Measurements from ENCODE around the gene FBXL7. TPM values are rescaled to one million over a fixed set of nuclear protein-coding genes. Genes with fewer than 3 reads are reported as not detected.

The FBXL7 gene
- total RNA-seq, 5 donors from 2014 or later (not counting 1 experiment from before 2014, with no cell fraction given): 0.06 to 0.07 TPM; not detected in 3

- Mint-ChIP-seq H3K36me3 (no peaks in the 10 kb centered on the region), H3K27me3 (no peaks in the 10 kb centered on the region), H3K27ac (no peak overlapping the region), H3K4me3 (no peak overlapping the region), H3K4me1 (no peaks in the 10 kb centered on the region), H3K9me3 (peaks cover 0 to 6% (median 3%) of the 10 kb centered on the region in 3 donors)
- H3K36me3 ChIP-seq (ENCODE audit: control insufficient read depth in 2 of 2, extremely low read depth in 1 of 2, insufficient read depth in 1 of 2, low read length in 1 of 2): no peaks in the 10 kb centered on the region
- H3K27me3 ChIP-seq (replicated peaks in 1 of 2; ENCODE audit: control insufficient read depth in 2 of 2, extremely low read depth in 1 of 2, insufficient read depth in 2 of 2, low read length in 1 of 2): no peaks in the 10 kb centered on the region
- POLR2A ChIA-PET: no interaction called here
- H3K4me1 ChIP-seq (ENCODE audit: control insufficient read depth in 1 of 2, extremely low read depth in 1 of 2, insufficient read depth in 2 of 2, low read length in 2 of 2): no peaks in the 10 kb centered on the region
- 100% methylated on average over 1 of the region's 3 CpGs for WGBS (ENCODE audit: insufficient coverage)
- H3K9me3 ChIP-seq: no peaks in the 10 kb centered on the region
- H3K27ac ChIP-seq (ENCODE audit: low read length): no peak overlapping the region
- ATAC-seq (replicated peaks in 1 of 4): no peak
- no peak overlapping the region for H3K4me3 ChIP-seq (ENCODE audit: control insufficient read depth in 1 of 2, extremely low read depth in 1 of 2, low read length in 1 of 2)
- CTCF ChIA-PET: no interaction called here
- DNase-seq: no peak
Observed at GRCh38 chr5:15595929-15596328, 95.9 kb downstream of the FBXL7 start.

GRCh38 chr5:15596936-15597335 is 97.0 kb downstream of the FBXL7 start:
- no peak overlapping the region for H3K4me3 ChIP-seq (ENCODE audit: control insufficient read depth in 1 of 2, extremely low read depth in 1 of 2, low read length in 1 of 2)
- no peaks in the 10 kb centered on the region for H3K27me3 ChIP-seq (replicated peaks in 1 of 2; ENCODE audit: control insufficient read depth in 2 of 2, extremely low read depth in 1 of 2, insufficient read depth in 2 of 2, low read length in 1 of 2)
- peaks cover 0 to 6% (median 3%) of the 10 kb centered on the region in 3 donors for H3K9me3 Mint-ChIP-seq
- H3K4me1 Mint-ChIP-seq: no peaks in the 10 kb centered on the region
- no peaks in the 10 kb centered on the region for H3K27me3 Mint-ChIP-seq
- CTCF ChIA-PET: interaction anchor here in 1 of 2 donors (0.6 kb wide), 2 partner anchors 11 to 361 kb away, joined by 3 to 4 read pairs; no protein-coding TSS in a partner anchor
- ATAC-seq (replicated peaks in 1 of 4): no peak
- no peaks in the 10 kb centered on the region for H3K9me3 ChIP-seq
- no peak overlapping the region for H3K4me3 Mint-ChIP-seq
- no peak overlapping the region for H3K27ac Mint-ChIP-seq
- DNase-seq: no peak
- no peak overlapping the region for H3K27ac ChIP-seq (ENCODE audit: low read length)
- H3K4me1 ChIP-seq (ENCODE audit: control insufficient read depth in 1 of 2, extremely low read depth in 1 of 2, insufficient read depth in 2 of 2, low read length in 2 of 2): no peaks in the 10 kb centered on the region
- POLR2A ChIA-PET: no interaction called here
- no CpG with 5 or more reads among the region's 1 CpG for WGBS (ENCODE audit: insufficient coverage)
- no peaks in the 10 kb centered on the region for H3K36me3 Mint-ChIP-seq
- no peaks in the 10 kb centered on the region for H3K36me3 ChIP-seq (ENCODE audit: control insufficient read depth in 2 of 2, extremely low read depth in 1 of 2, insufficient read depth in 1 of 2, low read length in 1 of 2)

DNA sequence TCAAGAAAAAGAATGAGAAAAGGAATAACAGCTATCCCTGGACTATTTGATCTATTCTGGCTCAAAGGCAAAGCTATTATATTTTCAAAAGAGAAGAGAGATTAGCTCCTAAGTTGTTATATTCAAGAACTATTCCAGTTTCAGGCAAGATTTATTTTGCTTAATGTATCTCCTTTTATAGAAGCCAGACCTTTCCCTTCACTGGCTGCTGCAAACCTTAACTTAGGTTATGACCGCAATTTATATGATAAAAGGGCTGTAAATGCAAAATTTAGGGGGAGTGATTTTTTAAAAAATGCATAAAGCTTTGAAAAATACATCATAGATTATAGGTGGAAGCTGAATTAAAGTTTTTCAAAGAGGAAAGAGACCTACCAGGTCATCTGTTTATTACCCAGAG is 97.8 kb downstream of the FBXL7 start:
- Mint-ChIP-seq H3K4me1 (no peaks in the 10 kb centered on the region), H3K27me3 (no peaks in the 10 kb centered on the region), H3K4me3 (no peak overlapping the region), H3K36me3 (no peaks in the 10 kb centered on the region), H3K27ac (no peak overlapping the region), H3K9me3 (peaks cover 0 to 6% (median 3%) of the 10 kb centered on the region in 3 donors)
- no peaks in the 10 kb centered on the region for H3K27me3 ChIP-seq (replicated peaks in 1 of 2; ENCODE audit: control insufficient read depth in 2 of 2, extremely low read depth in 1 of 2, insufficient read depth in 2 of 2, low read length in 1 of 2)
- H3K4me1 ChIP-seq (ENCODE audit: control insufficient read depth in 1 of 2, extremely low read depth in 1 of 2, insufficient read depth in 2 of 2, low read length in 2 of 2): no peaks in the 10 kb centered on the region
- CTCF ChIA-PET: interaction anchor here in 1 of 2 donors (0.6 kb wide), 1 partner anchor 504 kb away, joined by 4 read pairs; no protein-coding TSS in a partner anchor
- H3K36me3 ChIP-seq (ENCODE audit: control insufficient read depth in 2 of 2, extremely low read depth in 1 of 2, insufficient read depth in 1 of 2, low read length in 1 of 2): no peaks in the 10 kb centered on the region
- no CpG with 5 or more reads among the region's 1 CpG for WGBS (ENCODE audit: insufficient coverage)
- DNase-seq: no peak
- H3K9me3 ChIP-seq: no peaks in the 10 kb centered on the region
- H3K27ac ChIP-seq (ENCODE audit: low read length): no peak overlapping the region
- H3K4me3 ChIP-seq (ENCODE audit: control insufficient read depth in 1 of 2, extremely low read depth in 1 of 2, low read length in 1 of 2): no peak overlapping the region
- POLR2A ChIA-PET: no interaction called here
- ATAC-seq (replicated peaks in 1 of 4): no peak

- POLR2A ChIA-PET: no interaction called here
- DNase-seq (peak in 1 of 35 experiments; percentile 2), ATAC-seq (replicated peaks in 1 of 4) (no peak)
- Mint-ChIP-seq H3K4me1 (no peaks in the 10 kb centered on the region), H3K36me3 (no peaks in the 10 kb centered on the region), H3K9me3 (peaks cover 0 to 7% (median 3%) of the 10 kb centered on the region in 3 donors), H3K27ac (no peak overlapping the region), H3K27me3 (no peaks in the 10 kb centered on the region), H3K4me3 (no peak overlapping the region)
- Histone ChIP-seq H3K9me3 (no peaks in the 10 kb centered on the region), H3K36me3 (ENCODE audit: control insufficient read depth in 2 of 2, extremely low read depth in 1 of 2, insufficient read depth in 1 of 2, low read length in 1 of 2) (no peaks in the 10 kb centered on the region), H3K4me1 (ENCODE audit: control insufficient read depth in 1 of 2, extremely low read depth in 1 of 2, insufficient read depth in 2 of 2, low read length in 2 of 2) (no peaks in the 10 kb centered on the region), H3K27ac (ENCODE audit: low read length) (no peak overlapping the region), H3K27me3 (replicated peaks in 1 of 2; ENCODE audit: control insufficient read depth in 2 of 2, extremely low read depth in 1 of 2, insufficient read depth in 2 of 2, low read length in 1 of 2) (no peaks in the 10 kb centered on the region), H3K4me3 (ENCODE audit: control insufficient read depth in 1 of 2, extremely low read depth in 1 of 2, low read length in 1 of 2) (no peak overlapping the region)
- CTCF ChIA-PET: no interaction called here
- WGBS (ENCODE audit: insufficient coverage): 13% methylated on average over 1 of the region's 3 CpGs
Observed at GRCh38 chr5:15598294-15598902, 98.4 kb downstream of the FBXL7 start.

DNA sequence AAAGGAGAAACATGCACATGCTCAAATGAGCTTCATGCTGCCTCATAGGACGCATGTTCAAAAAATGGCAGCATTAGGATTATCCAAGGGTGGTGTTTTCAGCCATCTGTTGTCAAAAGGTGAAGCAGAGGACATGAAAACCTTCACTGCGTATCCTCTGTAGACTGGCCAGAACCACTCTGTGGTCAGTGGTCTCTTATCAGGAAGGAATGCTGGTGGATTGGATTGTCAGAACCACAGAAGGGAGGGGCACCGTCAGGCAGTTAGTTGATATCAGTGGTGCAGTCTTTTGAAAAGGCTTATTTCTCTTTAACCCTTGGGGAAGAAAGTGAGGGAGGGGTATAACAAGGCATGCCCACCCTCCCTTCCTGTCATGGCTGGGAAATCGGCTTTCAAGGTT is 100.1 kb downstream of the FBXL7 start:
- H3K27me3 Mint-ChIP-seq: no peaks in the 10 kb centered on the region
- peaks cover 0 to 9% (median 3%) of the 10 kb centered on the region in 3 donors for H3K9me3 Mint-ChIP-seq
- H3K4me3 Mint-ChIP-seq: no peak overlapping the region
- H3K27me3 ChIP-seq (replicated peaks in 1 of 2; ENCODE audit: control insufficient read depth in 2 of 2, extremely low read depth in 1 of 2, insufficient read depth in 2 of 2, low read length in 1 of 2): no peaks in the 10 kb centered on the region
- no peaks in the 10 kb centered on the region for H3K9me3 ChIP-seq
- no peaks in the 10 kb centered on the region for H3K36me3 ChIP-seq (ENCODE audit: control insufficient read depth in 2 of 2, extremely low read depth in 1 of 2, insufficient read depth in 1 of 2, low read length in 1 of 2)
- no peaks in the 10 kb centered on the region for H3K4me1 ChIP-seq (ENCODE audit: control insufficient read depth in 1 of 2, extremely low read depth in 1 of 2, insufficient read depth in 2 of 2, low read length in 2 of 2)
- no peak overlapping the region for H3K4me3 ChIP-seq (ENCODE audit: control insufficient read depth in 1 of 2, extremely low read depth in 1 of 2, low read length in 1 of 2)
- H3K27ac ChIP-seq (ENCODE audit: low read length): no peak overlapping the region
- H3K36me3 Mint-ChIP-seq: no peaks in the 10 kb centered on the region
- ChIA-PET CTCF (no interaction called here), POLR2A (no interaction called here)
- no peaks in the 10 kb centered on the region for H3K4me1 Mint-ChIP-seq
- no peak for DNase-seq
- WGBS (ENCODE audit: insufficient coverage): 83% methylated on average over 2 of the region's 4 CpGs
- no peak overlapping the region for H3K27ac Mint-ChIP-seq
- no peak for ATAC-seq (replicated peaks in 1 of 4)

GRCh38 chr5:15601274-15601673 is 101.3 kb downstream of the FBXL7 start:
- no peak overlapping the region for H3K27ac Mint-ChIP-seq
- no CpG with 5 or more reads among the region's 4 CpGs for whole genome bisulfite sequencing (ENCODE audit: insufficient coverage)
- H3K27ac ChIP-seq (ENCODE audit: low read length): no peak overlapping the region
- peaks cover 0 to 9% (median 0%) of the 10 kb centered on the region in 3 donors for H3K9me3 Mint-ChIP-seq
- no peak overlapping the region for H3K4me3 ChIP-seq (ENCODE audit: control insufficient read depth in 1 of 2, extremely low read depth in 1 of 2, low read length in 1 of 2)
- ChIA-PET POLR2A (no interaction called here), CTCF (no interaction called here)
- DNase-seq (no peak), ATAC-seq (replicated peaks in 1 of 4) (no peak)
- H3K36me3 ChIP-seq (ENCODE audit: control insufficient read depth in 2 of 2, extremely low read depth in 1 of 2, insufficient read depth in 1 of 2, low read length in 1 of 2): no peaks in the 10 kb centered on the region
- H3K27me3 Mint-ChIP-seq: no peaks in the 10 kb centered on the region
- no peaks in the 10 kb centered on the region for H3K27me3 ChIP-seq (replicated peaks in 1 of 2; ENCODE audit: control insufficient read depth in 2 of 2, extremely low read depth in 1 of 2, insufficient read depth in 2 of 2, low read length in 1 of 2)
- no peaks in the 10 kb centered on the region for H3K36me3 Mint-ChIP-seq
- H3K4me1 Mint-ChIP-seq: no peaks in the 10 kb centered on the region
- no peak overlapping the region for H3K4me3 Mint-ChIP-seq
- H3K4me1 ChIP-seq (ENCODE audit: control insufficient read depth in 1 of 2, extremely low read depth in 1 of 2, insufficient read depth in 2 of 2, low read length in 2 of 2): no peaks in the 10 kb centered on the region
- H3K9me3 ChIP-seq: no peaks in the 10 kb centered on the region

GRCh38 chr5:15601853-15602252 is 101.9 kb downstream of the FBXL7 start:
- ChIA-PET POLR2A (no interaction called here), CTCF (no interaction called here)
- H3K4me3 Mint-ChIP-seq: no peak overlapping the region
- no peak overlapping the region for H3K27ac Mint-ChIP-seq
- Histone ChIP-seq H3K4me3 (ENCODE audit: control insufficient read depth in 1 of 2, extremely low read depth in 1 of 2, low read length in 1 of 2) (no peak overlapping the region), H3K9me3 (no peaks in the 10 kb centered on the region), H3K4me1 (ENCODE audit: control insufficient read depth in 1 of 2, extremely low read depth in 1 of 2, insufficient read depth in 2 of 2, low read length in 2 of 2) (no peaks in the 10 kb centered on the region), H3K36me3 (ENCODE audit: control insufficient read depth in 2 of 2, extremely low read depth in 1 of 2, insufficient read depth in 1 of 2, low read length in 1 of 2) (no peaks in the 10 kb centered on the region), H3K27me3 (replicated peaks in 1 of 2; ENCODE audit: control insufficient read depth in 2 of 2, extremely low read depth in 1 of 2, insufficient read depth in 2 of 2, low read length in 1 of 2) (no peaks in the 10 kb centered on the region), H3K27ac (ENCODE audit: low read length) (no peak overlapping the region)
- WGBS (ENCODE audit: insufficient coverage): 33% methylated on average over 1 of the region's 2 CpGs
- no peaks in the 10 kb centered on the region for H3K27me3 Mint-ChIP-seq
- H3K36me3 Mint-ChIP-seq: no peaks in the 10 kb centered on the region
- no peaks in the 10 kb centered on the region for H3K4me1 Mint-ChIP-seq
- ATAC-seq (replicated peaks in 1 of 4) (no peak), DNase-seq (no peak)
- peaks cover 0 to 9% (median 2%) of the 10 kb centered on the region in 3 donors for H3K9me3 Mint-ChIP-seq

All from T-cell (primary cell).